ENCODE measurements around the gene PGP. TPM values are rescaled to one million over a fixed set of nuclear protein-coding genes. Genes with fewer than 3 reads are reported as not detected.

PGP gene
- total and polyA plus RNA-seq, 8 donors = 7.1 to 24.4 (median 9.3) TPM

- Histone ChIP-seq H3K27ac (no peak overlapping the region), H3K36me3 (peaks cover 0 to 45% of the 10 kb centered on the region in 2 donors), H3K4me1 (no peaks in the 10 kb centered on the region), H3K4me3 (no peak overlapping the region), H3K9me3 (peaks cover 0 to 3% of the 10 kb centered on the region in 2 donors), H3K27me3 (no peaks in the 10 kb centered on the region)
- no peak for TF ChIP-seq CTCF (IDR thresholded peaks at IDR 0.05)
- no peak for ATAC-seq
- intact Hi-C loops (cut with DNase I) = no loop called here
- DNase-seq = no peak
These were observed 35.5 kb downstream of the PGP start for GRCh38 chr16:2179107-2179501.

GRCh38 chr16:2178321-2179106 is 36.1 kb downstream of the PGP start:
- DNase-seq = no peak

GRCh38 chr16:2177561-2177960 is 37.1 kb downstream of the PGP start:
- no peak overlapping the region for H3K4me3 ChIP-seq
- H3K27me3 ChIP-seq = no peaks in the 10 kb centered on the region
- H3K4me1 ChIP-seq = no peaks in the 10 kb centered on the region
- TF ChIP-seq CTCF (IDR thresholded peaks at IDR 0.05) = no peak
- DNase-seq = no peak
- no peak overlapping the region for H3K27ac ChIP-seq
- peaks cover 0 to 3% of the 10 kb centered on the region in 2 donors for H3K9me3 ChIP-seq
- peaks cover 0 to 61% of the 10 kb centered on the region in 2 donors for H3K36me3 ChIP-seq
- no peak for ATAC-seq
- intact Hi-C loops (cut with DNase I) = no loop called here

More at GRCh38 chr16:2178321-2179106, 36.1 kb downstream of the PGP start:
- Histone ChIP-seq H3K4me1 (no peaks in the 10 kb centered on the region), H3K27me3 (no peaks in the 10 kb centered on the region), H3K9me3 (peaks cover 0 to 3% of the 10 kb centered on the region in 2 donors), H3K4me3 (no peak overlapping the region), H3K27ac (no peak overlapping the region), H3K36me3 (peaks cover 0 to 51% of the 10 kb centered on the region in 2 donors)
- no peak for TF ChIP-seq CTCF (IDR thresholded peaks at IDR 0.05)
- intact Hi-C loops (cut with DNase I) = no loop called here
- ATAC-seq = peak; percentile 35

- peaks cover 0 to 65% of the 10 kb centered on the region in 2 donors for H3K36me3 ChIP-seq
- H3K27ac ChIP-seq = no peak overlapping the region
- no peaks in the 10 kb centered on the region for H3K4me1 ChIP-seq
- H3K9me3 ChIP-seq = peaks cover 0 to 3% of the 10 kb centered on the region in 2 donors
- H3K4me3 ChIP-seq = no peak overlapping the region
- no peaks in the 10 kb centered on the region for H3K27me3 ChIP-seq
- intact Hi-C loops (cut with DNase I) = no loop called here
- ATAC-seq (no peak), DNase-seq (no peak)
- TF ChIP-seq CTCF (IDR thresholded peaks at IDR 0.05) = no peak
These were observed 37.5 kb downstream of the PGP start for GRCh38 chr16:2177101-2177500.

- intact Hi-C loops (cut with DNase I) = no loop called here
- DNase-seq (no peak), ATAC-seq (no peak)
- Histone ChIP-seq H3K27me3 (no peaks in the 10 kb centered on the region), H3K36me3 (peaks cover 0 to 76% of the 10 kb centered on the region in 2 donors), H3K4me1 (no peaks in the 10 kb centered on the region), H3K4me3 (no peak overlapping the region), H3K27ac (no peak overlapping the region), H3K9me3 (peaks cover 0 to 3% of the 10 kb centered on the region in 2 donors)
- TF ChIP-seq CTCF (IDR thresholded peaks at IDR 0.05) = no peak
These were observed 38.6 kb downstream of the PGP start for GRCh38 chr16:2176047-2176446.
